GM19372 (cell line): ENCODE data around the gene ATG9B.
"Not testable (repeated sequence)": the region's sequence is repeated elsewhere in the genome, so short reads cannot be mapped to it uniquely, and the experiment has no call there.

Experiments used
- ATAC-seq: cut with Tn5 transposase; IDR thresholded peaks from one replicate; pipeline ENCODE4 v1.9.1; 2021; ENCODE audit warnings: mild to moderate bottlenecking, low read depth, moderate library complexity; ENCODE audit not compliant: unreplicated experiment

Gene ATG9B

DNA sequence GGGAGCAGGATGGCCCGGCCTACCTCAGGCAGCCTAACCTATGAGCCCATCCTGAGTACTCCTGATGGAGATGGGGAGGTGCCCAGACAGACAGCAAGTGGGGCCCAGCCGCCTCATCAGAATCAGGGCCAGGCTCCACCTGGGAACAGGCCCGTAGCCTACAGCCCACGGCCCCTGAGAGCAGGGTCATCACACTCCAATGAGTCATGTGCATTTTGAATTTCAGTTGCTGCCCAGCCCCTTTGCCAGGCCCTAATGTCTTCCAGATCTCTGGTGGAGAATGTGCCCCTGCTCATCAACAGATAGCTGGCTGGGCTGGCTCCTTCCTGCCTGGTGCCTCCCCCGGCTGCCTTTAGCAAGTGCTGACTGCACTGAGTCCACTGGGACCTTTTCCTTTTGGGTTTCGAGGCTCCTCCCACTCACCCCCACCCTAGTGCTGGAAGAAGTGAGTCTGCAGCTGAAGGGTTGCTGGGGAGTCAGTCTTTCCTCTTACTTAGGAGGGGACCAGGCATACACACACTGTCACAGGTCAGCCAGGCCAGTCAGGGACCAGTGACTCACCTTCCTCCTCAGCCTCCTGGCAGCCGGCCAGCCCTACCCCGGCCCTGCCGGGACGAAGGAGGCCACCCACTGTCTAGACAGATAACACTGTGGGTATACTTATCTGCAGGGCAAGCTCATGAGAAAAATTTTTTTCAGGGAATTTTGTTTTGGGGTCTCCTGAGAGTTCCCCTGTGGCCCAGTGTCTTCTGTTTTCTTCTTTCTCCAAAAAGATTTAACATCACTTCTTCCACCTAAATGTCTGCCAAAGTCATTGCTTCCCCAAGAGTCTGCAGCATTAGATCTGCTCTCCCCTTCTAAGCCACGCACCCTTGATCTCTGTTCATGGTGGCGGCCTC lies 14.9 kb upstream of the ATG9B start:
- ATAC-seq: no peak

- no peak for ATAC-seq
These were observed 11.6 kb upstream of the ATG9B start for GRCh38 chr7:151035902-151036301.

DNA sequence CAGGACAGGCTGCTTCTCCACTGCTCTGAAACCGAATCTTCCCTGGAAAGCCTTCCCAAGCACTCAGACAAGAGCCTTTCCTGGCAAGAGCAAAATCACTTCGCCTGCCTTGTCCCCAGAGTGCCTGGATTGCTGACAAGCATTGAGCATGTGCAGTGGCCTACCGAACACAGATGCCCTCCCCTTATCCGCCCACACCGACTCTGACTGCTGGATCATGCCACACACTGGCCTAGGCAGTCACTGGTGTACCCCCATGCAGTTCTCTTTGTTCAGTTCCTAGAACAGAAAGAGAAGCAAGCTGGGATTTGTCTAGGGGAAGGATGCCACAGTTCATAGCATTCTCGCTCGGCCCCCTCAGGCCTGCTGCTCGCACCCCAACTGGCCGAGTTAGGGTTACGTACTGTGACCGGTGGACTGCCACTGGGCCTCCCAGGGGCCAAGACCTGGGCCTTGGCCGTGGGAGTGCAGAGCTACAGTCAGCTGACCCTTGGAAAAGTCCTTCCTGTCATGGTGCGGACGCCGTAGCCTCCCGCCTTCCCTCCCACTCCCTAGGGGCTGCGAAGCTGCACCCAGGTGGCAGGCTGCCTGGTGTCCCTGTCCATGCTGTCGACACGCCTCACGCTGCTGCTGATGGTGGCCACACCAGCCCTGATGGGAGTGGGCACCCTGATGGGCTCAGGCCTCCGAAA lies 10.9 kb upstream of the ATG9B start:
- no peak for ATAC-seq

DNA sequence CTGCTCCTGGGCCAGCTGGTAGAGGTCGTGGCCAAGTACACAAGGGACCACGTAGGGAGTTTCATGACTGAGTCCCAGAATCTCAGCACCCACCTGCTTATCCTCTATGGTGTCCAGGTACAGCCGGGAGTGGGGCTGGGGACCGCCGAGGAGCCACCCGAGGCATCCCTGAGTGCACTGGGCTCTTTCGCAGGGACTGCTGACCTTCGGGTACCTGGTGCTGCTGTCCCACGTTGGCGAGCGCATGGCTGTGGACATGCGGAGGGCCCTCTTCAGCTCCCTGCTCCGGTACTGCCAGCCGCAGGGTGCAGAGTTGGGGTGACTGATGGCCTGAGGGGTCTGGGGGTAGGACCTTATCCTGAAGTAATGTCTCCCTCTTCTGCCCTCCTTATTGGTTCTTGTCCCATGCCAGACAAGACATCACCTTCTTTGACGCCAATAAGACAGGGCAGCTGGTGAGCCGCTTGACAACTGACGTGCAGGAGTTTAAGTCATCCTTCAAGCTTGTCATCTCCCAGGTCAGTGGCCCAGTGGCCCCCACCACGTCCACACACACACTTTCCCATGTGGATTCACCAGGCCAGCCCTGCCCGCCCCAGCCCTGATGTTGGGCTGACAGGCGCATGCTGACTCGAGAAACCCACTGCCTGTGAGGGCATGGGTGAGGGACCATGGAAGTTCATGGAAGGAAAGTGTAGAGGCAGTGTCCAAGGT lies 10.2 kb upstream of the ATG9B start:
- ATAC-seq: no peak

- no peak for ATAC-seq
These were observed 9.6 kb upstream of the ATG9B start for GRCh38 chr7:151033864-151034249.

DNA sequence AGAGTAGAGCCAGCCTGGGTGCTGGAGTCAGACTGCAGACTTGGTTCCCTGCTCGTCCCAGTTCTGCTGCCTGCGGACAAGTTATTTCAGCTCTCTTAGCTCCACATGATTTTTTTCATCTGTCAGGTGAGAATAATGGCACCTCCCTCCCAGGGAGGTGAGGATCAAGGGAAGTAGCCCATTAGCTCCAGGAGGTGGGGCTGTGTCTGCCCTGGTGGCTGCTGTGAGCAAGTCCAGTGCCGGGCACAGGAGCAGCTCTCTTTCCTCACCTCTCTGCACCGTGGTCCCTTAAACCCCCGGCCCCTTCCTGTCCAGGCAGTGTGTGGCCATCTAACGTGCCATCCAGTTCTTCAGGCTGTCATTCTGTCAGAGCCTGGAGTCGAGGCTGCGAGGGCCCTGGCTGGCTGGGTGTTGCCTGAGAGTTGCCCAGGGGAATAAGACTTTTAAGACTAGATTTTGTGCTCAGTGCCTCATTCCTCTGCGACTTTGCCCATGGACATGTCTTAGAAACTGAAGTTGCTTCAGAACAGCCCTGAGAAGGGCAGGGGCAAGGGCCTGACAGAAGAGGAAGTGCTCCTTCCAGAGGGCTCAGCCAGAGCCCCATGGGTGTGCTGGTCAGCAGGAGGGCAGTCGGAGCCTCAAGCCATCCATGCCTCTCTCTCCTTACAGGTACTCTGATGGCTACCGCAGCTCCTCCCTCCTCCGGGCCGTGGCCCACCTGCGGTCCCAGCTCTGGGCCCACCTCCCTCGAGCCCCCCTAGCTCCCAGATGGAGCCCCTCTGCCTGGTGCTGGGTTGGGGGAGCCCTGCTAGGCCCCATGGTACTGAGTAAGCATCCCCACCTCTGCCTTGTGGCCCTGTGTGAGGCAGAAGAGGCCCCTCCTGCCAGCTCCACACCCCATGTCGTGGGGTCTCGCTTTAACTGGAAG lies 8.9 kb upstream of the ATG9B start:
- ATAC-seq: no peak

DNA sequence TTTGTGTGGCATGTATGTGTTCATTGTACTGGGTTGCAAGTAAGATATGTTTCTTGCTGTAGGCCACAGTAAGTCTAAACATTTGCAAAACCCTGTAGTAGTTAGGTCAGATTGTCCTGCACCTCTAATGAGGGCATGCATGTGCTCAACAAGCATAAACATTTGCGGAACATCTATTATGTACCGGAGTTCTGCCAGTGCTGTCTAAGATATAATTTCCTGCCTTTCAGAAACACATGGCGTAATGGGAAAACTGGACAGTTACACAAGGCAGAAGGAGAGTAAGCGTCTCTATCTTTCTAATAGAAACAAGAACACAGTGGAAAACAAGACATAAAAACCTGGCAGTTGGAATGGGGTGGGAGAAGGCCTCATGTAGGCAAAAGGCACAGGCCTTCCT lies 6.7 kb upstream of the ATG9B start:
- no peak for ATAC-seq

- no peak for ATAC-seq
These were observed 4.7 kb upstream of the ATG9B start for GRCh38 chr7:151028948-151029501.

DNA sequence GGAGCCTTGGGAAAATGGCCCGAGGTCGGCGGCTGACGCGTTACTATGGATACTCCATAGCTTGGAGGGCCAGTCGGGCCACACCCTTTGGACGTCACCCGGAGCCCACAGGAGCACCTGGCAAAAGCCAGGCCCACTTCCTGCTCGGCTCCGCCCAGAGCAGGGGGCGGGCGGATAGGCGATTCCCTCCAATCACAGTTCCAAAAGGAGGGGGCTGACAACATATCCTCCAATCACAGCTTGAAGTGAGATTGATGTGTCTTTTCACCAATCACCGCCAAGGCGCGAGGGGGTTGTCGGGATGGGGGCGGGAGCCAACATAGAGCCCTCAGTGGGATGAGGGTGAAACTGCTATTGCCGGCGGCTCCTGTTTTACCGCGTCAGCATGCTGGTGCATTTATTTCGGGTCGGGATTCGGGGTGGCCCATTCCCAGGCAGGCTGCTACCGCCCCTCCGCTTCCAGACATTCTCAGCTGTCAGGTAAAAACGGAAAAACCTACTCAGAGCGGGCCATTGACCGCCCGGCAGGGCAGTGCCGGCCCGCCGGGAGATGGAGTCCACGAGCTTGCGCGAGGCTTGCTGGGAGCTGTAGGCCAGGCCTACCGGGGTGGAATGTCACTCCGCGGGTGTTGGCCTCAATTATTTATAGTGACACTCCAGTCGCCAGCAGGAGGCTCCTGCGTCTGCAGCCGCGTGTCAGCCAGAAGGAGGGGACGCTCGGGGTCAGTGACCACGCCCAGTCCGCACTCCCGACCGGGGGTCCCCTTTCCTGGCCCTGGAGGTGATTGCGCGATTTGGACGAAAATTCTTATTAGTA lies 4.0 kb upstream of the ATG9B start, which contains the start of gene ABCB8:
ABCB8 (plus strand) TSS at position 320 of the 817 bp plus-strand sequence; CDS start at position 386, 66 bp downstream.
- peak; percentile 93 for ATAC-seq

DNA sequence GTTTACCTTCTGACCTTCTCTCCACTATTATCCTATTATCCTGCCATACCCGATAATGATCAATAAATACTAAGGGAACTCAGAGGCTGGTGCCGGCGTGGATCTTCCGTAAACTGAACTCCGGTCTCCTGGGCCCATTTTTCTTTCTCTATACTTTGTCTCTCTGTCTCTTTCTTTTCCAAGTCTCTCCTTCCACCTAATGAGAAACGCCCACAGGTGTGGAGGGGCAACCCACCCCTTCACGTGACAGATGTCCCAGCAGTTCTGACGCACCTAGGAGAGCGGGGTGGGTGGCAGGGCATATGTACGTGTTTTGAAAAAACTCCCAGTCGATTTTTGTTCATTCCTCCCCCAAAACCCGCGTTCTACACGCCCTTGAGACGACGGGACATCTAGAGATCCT lies 3.4 kb upstream of the ATG9B start:
- ATAC-seq: not testable (repeated sequence)

DNA sequence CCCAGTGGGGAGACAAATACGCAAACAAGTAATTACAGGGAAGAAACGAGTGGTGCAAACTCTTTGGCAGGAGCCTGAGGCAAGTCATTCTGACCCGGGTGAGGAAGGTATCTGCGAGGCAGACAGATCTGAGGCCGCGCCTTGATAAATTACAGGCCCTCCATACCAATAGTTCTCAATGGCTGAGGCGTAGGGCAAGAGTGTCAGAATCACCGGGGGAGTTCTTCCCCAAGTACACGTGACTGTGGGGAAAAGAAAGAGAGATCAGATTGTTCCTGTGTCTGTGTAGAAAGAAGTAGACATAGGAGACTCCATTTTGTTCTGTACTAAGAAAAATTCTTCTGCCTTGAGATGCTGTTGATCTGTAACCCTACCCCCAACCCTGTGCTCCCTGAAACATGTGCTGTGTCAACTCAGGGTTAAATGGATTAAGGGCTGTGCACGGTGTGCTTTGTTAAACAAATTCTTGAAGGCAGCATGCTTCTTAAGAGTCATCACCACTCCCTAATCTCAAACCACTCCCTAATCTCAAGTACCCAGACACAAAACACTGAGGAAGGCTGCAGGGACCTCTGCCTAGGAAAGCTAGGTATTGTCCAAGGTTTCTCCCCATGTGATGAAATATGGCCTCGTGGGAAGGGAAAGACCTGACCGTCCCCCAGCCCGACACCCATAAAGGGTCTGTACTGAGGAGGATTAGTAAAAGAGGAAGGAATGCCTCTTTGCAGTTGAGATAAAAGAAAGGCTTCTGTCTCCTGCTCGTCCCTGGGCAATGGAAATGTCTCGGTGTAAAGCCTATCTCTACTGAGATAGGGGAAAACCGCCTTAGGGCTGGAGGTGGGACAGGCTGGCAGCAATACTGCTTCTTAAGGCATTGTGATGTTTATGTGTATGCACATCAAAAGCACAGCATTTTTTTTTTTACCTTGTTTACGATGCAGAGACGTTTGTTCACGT lies 2.8 kb upstream of the ATG9B start:
- not testable (repeated sequence) for ATAC-seq

DNA sequence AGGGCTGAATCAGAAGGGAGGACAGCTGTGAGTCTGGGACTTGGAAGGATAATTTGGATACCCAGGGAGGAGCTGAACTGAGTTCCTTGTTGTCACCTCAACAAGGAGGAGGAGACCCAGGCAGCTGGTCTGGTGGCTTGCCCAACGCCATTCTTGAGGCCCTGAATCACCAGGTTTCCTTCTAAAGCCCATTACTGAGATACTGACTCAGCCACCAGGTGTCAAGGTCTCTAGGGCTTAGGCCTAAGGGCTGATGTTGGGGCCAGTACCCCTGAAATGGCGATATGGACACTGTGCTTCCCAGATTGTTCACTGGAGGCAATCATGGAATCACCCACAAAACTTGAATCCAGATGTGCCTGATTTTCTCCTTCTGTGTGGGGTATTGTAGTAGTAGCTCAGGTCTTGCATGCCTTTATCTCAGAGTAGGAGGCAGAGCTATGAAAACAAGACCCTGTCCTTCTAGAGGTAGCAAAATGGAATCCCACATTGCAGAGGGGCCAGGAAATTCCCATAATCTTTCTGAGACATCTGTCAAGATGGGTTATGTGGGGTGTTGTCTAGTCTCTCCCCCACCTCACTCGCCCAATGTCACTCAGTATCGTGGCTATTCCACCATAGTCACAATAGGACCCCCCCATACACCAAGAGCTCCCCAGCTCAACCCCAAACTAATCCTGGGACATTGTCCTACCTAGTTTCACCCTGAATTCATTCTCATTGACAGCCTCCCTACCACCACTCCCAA lies 1.8 kb upstream of the ATG9B start:
- no peak for ATAC-seq

DNA sequence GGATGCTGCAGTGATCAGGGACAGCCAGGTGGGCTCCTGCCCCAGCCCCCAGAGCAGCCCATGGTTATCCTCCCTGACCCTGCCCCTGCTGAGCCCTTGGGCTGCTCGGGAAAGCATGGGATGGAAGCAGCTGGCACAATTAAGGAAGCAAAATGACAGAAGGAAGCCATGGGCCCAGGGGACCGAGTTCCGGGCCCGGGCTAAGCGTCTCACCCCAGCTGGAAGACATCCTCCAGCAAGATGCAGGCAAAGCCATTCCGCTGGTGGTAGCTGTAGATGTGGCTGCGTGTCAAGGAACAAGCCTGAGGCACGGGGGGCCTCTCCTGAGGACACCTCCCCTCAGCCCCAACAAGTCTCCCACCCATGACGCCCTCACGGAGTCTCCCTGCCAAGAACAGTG lies 1.1 kb downstream of the ATG9B start:
- no peak for ATAC-seq

- no peak for ATAC-seq
These were observed 4.1 kb downstream of the ATG9B start for GRCh38 chr7:151020231-151020630.

DNA sequence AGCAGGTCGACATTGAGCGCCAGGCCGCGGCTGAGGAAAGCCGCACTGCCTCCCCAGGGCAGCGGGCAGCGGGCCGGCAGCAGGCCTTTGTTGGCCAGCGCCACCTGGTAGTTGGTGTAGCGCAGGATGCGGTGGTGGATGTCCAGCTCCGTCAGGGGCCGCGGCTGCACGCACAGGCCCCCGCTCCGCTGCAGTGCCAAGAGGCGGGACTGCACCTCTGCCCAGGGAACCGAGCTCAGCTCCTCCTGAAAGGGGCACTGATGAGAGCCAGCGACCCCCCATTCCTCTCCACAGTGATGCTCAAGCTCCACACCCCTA lies 5.2 kb downstream of the ATG9B start:
- ATAC-seq: no peak

- ATAC-seq: no peak
These were observed 5.7 kb downstream of the ATG9B start for GRCh38 chr7:151018421-151019129.

- peak; percentile 60 for ATAC-seq
These were observed 6.3 kb downstream of the ATG9B start for GRCh38 chr7:151017953-151018420.
